HG02571 (cell line): ENCODE measurements around the gene FRRS1L.

ENCODE experiments used
- ATAC-seq: cut with Tn5 transposase; IDR thresholded peaks from one replicate; pipeline ENCODE4 v1.9.1; 2021; ENCODE audit warnings: mild to moderate bottlenecking, moderate library complexity; ENCODE audit not compliant: unreplicated experiment

The FRRS1L gene

DNA sequence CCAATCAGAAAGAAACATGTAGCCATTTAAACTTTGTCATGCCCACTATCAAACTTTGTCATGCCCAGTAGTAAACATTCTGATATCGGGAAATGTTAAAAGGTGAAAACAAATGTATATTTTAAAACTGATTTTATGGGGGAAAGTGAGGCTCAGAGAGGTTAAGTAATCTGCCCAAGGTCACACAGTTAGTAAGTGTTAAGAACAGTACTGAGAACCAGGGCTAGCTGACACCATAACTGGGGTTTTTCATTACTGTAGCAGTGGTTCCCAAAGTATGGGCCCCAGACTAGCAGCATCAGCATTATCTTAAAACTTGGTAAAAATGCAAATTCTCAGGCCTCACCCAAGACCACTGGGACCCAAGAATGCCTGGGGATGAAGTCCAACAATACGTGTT is 9.9 kb upstream of the FRRS1L start:
- ATAC-seq: no peak

DNA sequence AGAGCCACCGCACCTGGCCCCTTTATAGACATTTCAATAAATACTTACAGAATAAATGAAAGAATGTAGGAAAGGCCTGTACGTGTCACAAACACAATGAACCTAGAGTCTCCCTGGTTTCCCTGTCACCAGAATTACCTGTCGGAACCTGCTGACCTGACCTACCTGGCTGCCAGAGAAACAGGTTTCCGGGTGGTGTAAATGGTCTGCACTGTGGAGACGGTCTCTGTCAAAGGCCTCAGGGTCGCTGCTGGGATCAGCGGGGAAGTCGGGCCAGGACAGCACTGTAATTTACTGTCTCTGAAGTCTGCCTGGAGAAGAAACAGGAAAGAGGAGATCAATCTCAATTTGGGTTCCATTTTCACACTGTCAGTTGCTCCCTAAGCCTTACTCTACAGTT is 9.3 kb upstream of the FRRS1L start:
- no peak for ATAC-seq

DNA sequence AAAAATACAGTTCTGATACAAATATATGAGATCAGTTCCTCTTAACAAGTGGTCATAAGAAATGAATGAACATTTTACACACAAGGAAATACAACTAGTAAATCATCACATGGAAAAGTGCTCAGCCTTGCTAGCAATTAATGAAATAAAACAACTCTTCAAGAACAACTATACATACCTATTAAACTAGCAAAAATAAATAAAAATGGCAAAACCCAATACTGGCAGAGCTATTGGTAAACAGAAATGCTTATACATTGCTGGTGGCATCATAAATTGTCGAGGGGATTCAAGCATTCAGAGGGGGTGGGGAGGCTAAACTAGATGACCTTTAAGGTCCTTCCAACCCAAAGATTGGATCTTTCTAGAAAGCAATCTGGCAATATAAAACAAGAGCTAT is 5.9 kb upstream of the FRRS1L start:
- ATAC-seq: no peak

DNA sequence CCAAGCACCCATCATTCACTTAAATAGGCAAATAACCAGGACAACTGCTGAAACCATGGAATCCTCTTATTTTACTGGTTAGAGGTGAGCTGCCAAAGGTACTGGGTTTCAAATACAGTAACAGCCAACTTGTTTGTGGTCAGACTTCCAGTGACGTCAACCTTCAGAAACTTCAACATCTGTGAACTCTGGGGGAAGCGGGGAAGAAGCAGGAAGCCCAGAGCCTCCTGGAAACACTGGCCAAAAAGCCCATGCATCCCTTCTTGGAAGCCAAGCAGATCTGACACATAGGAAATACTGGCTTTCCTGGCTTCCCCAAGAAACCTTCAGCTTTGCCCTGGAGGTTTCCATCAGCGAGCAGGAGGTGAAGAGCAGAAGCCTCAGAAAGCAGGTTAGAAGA is 4.9 kb upstream of the FRRS1L start:
- ATAC-seq: no peak

DNA sequence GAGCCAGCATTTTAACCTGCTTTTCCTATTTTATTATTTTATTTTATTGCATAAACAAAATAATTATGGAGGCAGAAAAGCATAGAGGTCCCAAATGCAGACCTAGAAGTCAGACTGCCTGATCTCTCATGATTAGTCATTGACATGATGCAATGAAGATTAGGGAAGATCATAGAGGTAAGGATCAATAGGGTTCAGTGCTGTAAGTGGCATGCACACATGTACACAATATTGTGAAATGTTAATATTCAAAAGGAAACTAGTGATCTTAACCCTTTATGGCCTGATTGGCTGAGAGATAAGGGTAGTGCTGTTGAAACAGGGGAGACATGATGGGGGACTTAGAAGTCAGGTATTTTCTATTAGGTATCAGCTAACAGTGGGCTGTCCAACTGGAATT is 1.1 kb upstream of the FRRS1L start:
- no peak for ATAC-seq

DNA sequence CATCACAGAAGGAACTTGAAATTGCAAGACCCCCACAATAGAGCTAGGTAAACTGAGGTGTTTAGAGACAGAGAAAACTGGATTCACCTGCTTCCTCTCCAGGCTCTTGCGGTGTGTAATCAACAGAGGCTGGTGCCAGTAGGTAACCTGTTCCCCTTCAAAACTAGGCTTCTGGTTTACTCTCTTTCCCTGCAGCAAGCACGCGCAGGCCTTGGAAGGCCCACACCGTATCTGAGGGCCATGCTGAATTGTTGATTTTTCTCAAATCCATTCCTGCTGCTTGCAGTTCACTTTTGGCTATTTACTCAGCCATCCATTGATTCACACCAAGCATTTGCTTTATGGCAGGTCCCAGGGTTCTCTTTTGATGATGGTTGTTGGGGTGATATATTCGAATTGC is 667 bp upstream of the FRRS1L start:
- ATAC-seq: no peak

DNA sequence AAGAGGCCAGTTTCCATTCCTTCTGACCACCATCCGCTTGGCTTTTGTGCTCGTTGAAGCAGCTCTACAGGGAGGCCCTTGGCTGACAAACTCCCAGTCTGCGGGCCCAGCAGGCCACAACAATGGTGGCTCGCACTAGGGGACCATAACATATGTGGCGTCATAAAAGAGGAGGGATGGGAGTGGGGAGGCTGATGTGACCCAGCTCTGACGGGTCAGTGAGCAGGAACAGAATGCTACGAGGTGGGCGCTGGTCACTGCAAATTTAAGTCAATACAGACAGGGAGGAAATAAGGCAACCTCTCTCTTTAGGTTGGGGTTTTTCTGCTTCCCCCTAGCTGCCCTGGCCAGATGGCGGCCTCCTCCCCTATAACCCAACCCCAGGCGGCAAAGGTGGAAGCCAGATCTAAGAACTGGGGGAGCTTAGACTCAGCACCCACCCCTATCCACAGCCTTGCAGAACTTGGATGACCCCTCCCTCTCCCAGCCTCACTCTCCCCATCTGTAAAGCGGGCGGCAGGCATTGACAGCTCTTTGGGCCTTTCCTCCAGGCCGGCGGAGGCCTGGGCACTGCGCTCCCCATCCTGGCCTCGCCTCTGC is 778 bp downstream of the FRRS1L start:
- ATAC-seq: no peak

DNA sequence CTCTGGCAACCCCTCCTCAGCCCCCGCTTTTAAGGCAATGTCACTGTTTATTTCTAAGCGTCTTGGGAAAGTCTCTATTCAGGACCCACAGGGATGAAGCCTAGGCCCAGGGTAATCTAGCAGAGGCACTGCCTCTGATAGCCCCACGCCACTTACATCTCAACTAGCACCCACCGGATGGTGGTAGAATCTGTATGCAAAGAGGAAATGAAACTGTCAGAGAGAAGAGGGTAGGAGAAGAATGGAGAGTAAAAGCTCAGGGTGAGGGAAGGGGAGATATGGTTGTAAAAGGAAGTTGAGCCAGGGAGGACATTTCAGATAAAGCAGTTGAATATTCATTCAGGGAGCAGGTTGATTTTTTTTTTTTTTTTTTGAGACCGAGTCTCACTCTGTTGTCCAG is 3.0 kb downstream of the FRRS1L start:
- ATAC-seq: no peak

DNA sequence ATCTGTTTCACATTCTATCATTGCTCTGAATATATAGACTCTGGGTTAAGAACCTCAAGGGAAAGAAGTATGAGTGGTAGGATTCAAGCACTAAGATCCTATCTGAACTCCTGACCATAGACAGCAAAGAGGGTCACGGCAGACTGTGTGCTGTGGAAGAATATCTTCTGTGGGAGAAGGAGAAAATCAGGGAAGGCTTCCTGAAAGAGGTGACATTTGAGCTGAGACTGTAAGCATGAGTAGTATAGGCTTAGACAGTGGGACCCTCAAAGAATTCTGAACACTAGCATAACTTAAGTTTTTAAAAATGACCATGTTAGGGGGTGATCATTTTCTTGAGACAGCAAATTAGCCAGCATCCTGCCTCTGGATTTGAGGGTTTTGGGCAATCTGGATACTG is 3.9 kb downstream of the FRRS1L start:
- no peak for ATAC-seq

DNA sequence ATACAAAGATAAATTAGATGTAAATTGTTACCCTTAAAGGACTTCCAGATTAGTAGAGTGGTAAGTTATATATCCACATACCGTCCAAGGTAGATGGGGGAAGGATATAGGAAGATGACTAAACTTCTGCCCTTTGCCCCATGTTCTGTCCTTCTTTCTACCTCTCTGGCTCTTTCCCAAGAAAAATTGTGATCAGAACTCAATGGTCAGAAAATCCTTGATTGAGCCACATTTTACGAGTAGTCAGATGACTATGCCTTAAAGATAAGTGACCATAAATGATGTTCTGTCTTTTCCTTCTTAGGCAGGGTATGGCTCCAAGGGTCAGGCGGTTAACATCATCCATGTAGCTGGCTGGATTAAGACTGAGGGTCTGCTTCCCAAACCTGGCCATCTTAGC is 4.4 kb downstream of the FRRS1L start:
- ATAC-seq: no peak

DNA sequence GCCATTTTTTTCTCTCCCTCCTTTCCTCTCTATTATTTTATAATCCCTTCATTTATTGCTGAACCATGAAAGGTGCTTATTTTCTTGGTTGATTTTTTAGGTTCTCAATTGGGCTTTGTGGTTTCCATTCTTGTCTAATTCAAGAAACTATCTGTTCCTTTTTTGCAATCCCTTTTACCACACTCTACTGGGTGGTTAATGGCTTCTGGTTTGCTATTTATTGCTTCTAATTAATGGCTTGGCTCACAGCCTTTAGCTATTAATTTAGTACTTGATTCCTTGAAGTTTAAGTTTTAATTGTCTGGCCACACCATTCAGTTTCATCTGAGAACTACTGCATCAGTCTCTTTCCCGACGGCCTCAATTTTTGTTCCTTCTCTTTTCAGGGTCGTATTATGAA is 5.6 kb downstream of the FRRS1L start:
- no peak for ATAC-seq

DNA sequence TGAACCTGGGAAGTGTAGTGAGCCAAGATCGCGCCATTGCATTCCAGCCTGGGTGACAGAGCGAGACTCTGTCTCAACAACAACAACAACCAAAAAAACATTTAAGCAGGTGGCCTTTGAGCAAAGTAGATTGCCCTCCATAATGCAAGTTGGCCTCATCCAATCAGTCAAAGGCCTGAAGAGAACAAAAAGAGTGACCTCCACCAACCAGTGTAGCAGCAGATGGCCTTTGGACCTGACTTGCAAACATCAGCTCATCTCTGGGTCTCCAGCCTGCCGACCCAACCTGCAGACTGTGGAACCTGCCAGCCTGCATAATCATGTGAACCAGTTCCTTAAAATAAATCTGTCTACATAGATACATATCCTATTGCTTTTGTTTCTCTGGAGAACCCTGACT is 7.5 kb downstream of the FRRS1L start:
- ATAC-seq: no peak

DNA sequence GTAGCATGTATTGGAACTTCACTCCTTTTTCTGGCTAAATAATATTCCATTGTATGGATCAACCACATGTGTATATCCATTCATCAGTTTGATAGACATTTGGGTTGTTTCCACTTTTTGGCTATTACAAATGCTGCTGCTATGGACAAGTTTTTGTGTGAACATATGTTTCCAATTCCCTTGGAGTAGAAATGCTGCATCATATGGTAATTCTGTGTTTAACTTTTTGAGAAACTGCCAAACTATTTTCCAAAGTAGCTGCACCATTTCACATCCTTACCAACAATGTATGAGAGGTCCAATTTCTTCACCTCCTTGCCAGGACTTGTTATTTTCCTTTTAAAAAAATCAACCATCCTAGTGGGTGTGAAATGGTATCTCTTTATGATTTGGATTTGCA is 8.4 kb downstream of the FRRS1L start:
- no peak for ATAC-seq

DNA sequence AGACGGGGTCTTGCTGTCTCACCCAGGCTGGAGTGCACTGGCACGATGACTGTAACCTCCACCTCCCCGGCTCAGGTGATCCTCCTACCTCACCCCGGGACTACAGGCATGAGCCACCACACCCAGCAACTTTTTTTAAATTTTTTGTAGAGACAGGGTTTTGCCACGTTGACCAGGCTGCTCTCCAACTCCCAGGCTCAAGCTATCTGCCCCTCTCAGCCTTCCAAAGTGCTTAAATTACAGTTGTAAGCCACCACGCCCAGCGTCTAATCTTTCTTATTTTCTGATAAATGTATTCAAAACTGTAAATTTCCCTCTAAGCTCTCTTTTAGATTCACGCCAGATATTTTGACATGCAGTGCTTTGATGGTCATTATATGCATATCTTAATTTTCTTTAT is 10.3 kb downstream of the FRRS1L start:
- ATAC-seq: no peak

DNA sequence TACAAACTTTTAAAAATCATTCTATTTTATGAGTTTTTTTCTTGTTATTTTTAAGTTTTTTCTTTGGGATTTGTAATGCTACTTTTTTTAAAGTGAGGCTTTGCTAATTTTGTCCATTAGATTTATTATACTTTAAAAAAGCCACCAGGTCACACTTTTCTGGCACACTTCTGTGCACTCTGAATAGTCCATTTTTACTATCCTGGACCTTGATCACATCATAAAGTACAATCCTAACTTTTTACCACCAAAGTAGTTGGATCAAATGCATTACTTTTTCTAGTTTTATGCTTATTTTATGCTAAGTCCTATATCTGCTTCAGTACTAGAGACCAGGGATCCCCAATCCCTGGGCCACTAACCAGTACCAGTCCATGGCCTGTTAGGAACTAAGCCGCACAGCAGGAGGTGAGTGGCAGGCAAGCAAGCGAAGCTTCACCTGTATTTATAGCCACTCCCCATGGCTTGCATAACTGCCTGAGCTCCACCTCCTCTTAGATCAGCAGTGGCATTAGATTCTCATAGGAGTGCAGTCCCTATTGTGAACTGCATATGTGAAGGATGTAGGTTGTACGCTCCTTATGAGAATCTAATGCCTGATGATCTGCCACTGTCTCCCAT is 16.0 kb downstream of the FRRS1L start:
- ATAC-seq: no peak

DNA sequence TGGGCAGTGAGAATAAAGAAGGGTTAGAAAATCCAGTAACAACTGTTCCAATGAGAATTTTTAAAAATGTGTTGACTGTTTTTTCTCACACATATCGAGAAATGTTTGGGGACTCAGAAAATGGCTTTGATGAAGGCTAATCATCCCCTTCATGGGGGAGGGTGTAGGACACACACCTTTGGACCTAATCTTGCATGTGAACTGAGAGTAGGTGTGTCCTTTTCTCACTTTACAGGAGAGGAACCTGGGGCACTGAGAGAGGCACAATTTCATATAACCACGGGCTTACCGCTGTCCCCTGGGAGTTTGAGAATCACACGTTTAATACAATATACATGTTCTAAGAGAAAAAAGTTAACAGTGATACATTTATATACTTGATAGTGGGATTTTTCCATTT is 17.3 kb downstream of the FRRS1L start:
- ATAC-seq: no peak

DNA sequence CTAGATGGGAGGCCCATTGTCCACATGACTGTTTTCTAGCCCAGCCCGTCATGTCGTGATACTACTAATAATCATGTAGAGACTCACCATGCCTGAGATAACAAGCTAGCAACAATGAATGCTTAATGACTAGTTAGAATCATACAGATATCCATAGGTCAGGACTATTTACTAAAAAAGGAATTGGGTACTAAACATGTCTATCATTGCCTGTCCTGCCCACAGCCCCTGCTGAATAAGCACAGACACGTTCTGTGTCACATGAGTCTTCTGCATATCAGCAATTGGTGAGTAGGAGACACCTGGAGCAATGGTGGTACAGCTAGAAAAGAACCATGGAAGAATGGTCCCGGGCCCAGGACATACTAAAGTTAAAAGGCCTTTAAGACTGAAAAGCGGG is 18.0 kb downstream of the FRRS1L start:
- no peak for ATAC-seq

DNA sequence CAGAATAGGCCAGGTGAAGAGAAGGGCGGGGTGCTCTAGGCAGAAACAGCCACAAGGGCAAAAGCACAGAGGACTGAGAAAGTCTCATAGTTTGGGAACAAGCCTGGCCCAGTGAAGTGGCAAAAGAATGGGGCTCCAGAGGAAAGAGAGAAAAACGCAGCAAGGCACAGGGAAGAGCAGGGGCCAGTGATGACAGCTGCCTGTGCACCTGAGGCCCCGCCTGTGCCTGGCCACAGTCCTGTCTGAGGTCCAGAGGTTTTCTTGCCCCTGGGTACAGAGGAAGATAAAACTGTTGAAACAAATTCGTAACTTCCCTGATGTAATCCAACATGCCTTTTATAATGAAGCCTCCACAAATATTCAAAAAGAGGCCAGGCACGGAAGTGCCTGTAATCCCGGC is 22.0 kb downstream of the FRRS1L start:
- no peak for ATAC-seq

DNA sequence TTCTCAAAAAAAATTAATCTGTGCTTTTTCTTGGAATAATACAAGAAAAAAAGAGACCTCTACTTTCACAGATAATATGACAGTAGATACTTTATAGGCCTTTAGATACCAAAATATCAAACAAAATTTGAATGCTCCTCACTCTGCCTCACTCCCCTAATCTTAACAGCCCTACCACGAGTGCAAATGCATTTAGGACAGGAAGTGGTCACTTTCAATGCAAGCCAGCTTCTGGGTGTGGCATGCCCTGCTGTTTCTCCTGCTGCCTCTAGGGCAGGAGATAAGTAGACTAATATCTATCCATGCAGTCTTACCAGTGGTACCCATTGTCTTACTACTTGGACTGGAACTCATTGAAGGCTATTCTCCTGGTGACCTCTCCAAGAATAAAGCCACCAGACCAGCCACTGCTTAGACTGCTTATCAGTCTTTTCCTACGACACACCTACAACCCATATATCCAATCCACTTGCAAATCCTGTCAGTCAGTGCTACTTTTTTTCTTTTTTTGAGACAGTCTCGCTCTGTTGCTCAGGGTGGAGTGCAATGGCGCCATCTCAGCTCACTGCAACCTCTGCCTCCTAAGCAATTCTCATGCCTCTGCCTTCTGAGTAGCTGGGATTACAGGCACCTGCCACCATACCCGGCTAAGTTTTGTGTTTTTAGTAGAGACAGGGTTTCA is 23.0 kb downstream of the FRRS1L start:
- peak; percentile 87 for ATAC-seq

DNA sequence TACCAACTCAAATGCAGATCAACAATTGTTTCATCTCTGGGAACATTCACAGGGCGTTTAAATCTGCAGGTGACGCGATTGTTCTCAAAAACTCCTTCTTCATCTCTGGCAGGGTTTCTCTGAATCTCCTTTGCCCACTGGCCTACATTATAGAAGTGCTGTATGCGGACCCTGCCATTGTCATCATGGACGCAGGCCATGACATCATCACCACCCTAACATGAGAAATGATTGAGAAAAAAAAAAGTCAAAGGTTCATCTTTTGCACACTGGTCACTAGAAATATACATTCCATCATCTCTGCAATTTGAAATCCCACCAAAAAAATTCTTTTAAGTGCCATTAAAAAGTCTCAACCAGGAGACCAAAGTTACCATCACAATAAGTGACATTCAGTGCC is 25.7 kb downstream of the FRRS1L start:
- no peak for ATAC-seq

DNA sequence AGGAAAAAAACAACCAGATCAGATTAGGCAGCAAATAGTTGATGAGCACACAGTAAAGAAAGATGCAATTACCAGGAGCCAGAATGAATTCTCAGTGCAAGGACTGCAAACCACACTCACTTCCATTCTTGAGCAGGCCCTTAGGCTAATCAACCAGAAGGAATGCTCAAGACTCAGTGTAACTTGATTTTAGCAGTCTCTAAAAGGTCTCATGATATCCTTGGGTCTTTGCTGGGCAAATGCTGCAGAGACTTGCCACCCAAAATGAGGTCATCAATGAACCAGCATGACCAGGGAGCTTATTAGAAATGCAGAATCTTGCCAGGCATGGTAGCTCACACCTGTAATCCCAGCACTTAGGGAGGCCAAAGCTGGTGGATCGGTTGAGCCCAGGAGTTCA is 27.2 kb downstream of the FRRS1L start:
- ATAC-seq: no peak

DNA sequence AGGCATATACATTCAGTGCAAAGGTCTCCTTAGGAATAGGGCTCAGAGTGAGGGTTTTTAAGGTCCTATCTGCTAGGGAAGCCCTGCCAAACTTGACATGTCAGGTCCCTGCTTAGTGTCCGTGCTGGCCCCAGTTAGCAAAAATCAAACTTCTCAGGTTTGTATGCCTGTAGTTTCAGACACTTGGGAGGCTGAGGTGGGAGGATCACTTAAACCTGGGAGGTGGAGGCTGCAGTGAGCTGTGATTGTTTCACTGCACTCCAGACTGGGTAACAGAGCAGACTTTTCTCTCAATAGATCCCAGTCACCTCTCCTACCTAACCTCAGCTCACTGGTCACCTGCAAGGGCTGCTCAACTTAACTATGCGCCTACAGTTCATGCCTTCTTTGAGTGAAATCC is 28.6 kb downstream of the FRRS1L start:
- no peak for ATAC-seq

DNA sequence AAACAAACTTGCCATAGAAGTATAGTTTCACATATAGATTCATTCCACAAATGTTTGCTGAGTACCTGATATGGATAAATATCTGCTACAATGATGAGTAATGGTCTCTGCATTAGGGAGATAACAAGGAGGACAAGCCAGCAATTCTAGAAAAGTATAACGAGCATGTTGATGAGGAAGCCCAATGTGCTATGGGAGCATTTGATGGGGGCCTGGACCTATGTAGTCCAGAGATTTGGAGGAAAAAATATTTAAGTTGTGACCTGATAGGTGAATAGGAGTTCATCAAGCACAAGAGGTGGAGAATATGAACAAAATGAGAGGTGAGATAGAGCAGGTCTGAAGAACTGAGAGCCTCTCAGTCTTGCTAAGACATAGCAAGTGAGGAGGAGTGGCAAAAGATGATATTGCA is 32.9 kb downstream of the FRRS1L start:
- ATAC-seq: no peak
